ENCODE measurements around the gene PDXDC1. TPM values are rescaled to one million over a fixed set of nuclear protein-coding genes. Genes with fewer than 3 reads are reported as not detected.
"Not testable (repeated sequence)": the region's sequence is repeated elsewhere in the genome, so short reads cannot be mapped to it uniquely, and the experiment has no call there.

Gene PDXDC1
- total RNA-seq, 1 experiment from 2014 or later, result 58.4 TPM

GRCh38 chr16:15071013-15071412 is 96.2 kb downstream of the PDXDC1 start:
- H3K79me2 ChIP-seq (ENCODE audit: low read length); DNase-seq; H3K9me2 ChIP-seq (replicated peaks; ENCODE audit: insufficient read depth, low read length); H3K4me2 ChIP-seq (ENCODE audit: low read depth, low read length, poor library complexity, severe bottlenecking); H4K20me1 ChIP-seq (ENCODE audit: insufficient read depth, low read depth, low read length); H3K4me1 ChIP-seq (ENCODE audit: low read length); H3K9me3 ChIP-seq (ENCODE audit: low read length); H3K27ac ChIP-seq (ENCODE audit: low read length); H3K4me3 ChIP-seq (ENCODE audit: low read length); H2AFZ ChIP-seq (ENCODE audit: low read length); H3K27me3 ChIP-seq (ENCODE audit: low read length); H3K9ac ChIP-seq (ENCODE audit: low read length): not testable (repeated sequence)
- peaks cover 21% of the 10 kb centered on the region for H3K36me3 ChIP-seq (ENCODE audit: insufficient read depth, low read length)

GRCh38 chr16:15071916-15072769 is 97.3 kb downstream of the PDXDC1 start:
- H3K4me1 ChIP-seq (ENCODE audit: low read length); H3K4me2 ChIP-seq (ENCODE audit: low read depth, low read length, poor library complexity, severe bottlenecking); H2AFZ ChIP-seq (ENCODE audit: low read length); H3K9ac ChIP-seq (ENCODE audit: low read length); DNase-seq; H4K20me1 ChIP-seq (ENCODE audit: insufficient read depth, low read depth, low read length); H3K79me2 ChIP-seq (ENCODE audit: low read length); H3K27me3 ChIP-seq (ENCODE audit: low read length); H3K9me3 ChIP-seq (ENCODE audit: low read length); H3K9me2 ChIP-seq (replicated peaks; ENCODE audit: insufficient read depth, low read length); H3K4me3 ChIP-seq (ENCODE audit: low read length); H3K27ac ChIP-seq (ENCODE audit: low read length): not testable (repeated sequence)
- H3K36me3 ChIP-seq (ENCODE audit: insufficient read depth, low read length), result peaks cover 21% of the 10 kb centered on the region

- Histone ChIP-seq H4K20me1 (ENCODE audit: insufficient read depth, low read depth, low read length) (no peaks in the 10 kb centered on the region), H3K79me2 (ENCODE audit: low read length) (no peaks in the 10 kb centered on the region), H3K9ac (ENCODE audit: low read length) (no peak overlapping the region), H3K4me2 (ENCODE audit: low read depth, low read length, poor library complexity, severe bottlenecking) (no peak overlapping the region), H3K27me3 (ENCODE audit: low read length) (no peaks in the 10 kb centered on the region), H3K36me3 (ENCODE audit: insufficient read depth, low read length) (peaks cover 21% of the 10 kb centered on the region), H3K4me1 (ENCODE audit: low read length) (no peaks in the 10 kb centered on the region), H3K27ac (ENCODE audit: low read length) (no peak overlapping the region), H2AFZ (ENCODE audit: low read length) (no peak overlapping the region), H3K9me3 (ENCODE audit: low read length) (no peaks in the 10 kb centered on the region), H3K4me3 (ENCODE audit: low read length) (no peak overlapping the region), H3K9me2 (replicated peaks; ENCODE audit: insufficient read depth, low read length) (no peaks in the 10 kb centered on the region)
- no peak for DNase-seq
These were observed 98.3 kb downstream of the PDXDC1 start for GRCh38 chr16:15073101-15073500.

GRCh38 chr16:15076161-15076560 is 101.3 kb downstream of the PDXDC1 start:
- not testable (repeated sequence) for H3K4me1 ChIP-seq (ENCODE audit: low read length); H3K9me3 ChIP-seq (ENCODE audit: low read length); H3K9me2 ChIP-seq (replicated peaks; ENCODE audit: insufficient read depth, low read length); H3K79me2 ChIP-seq (ENCODE audit: low read length); H3K27me3 ChIP-seq (ENCODE audit: low read length); DNase-seq; H4K20me1 ChIP-seq (ENCODE audit: insufficient read depth, low read depth, low read length); H3K4me3 ChIP-seq (ENCODE audit: low read length); H3K27ac ChIP-seq (ENCODE audit: low read length); H3K9ac ChIP-seq (ENCODE audit: low read length); H2AFZ ChIP-seq (ENCODE audit: low read length); H3K4me2 ChIP-seq (ENCODE audit: low read depth, low read length, poor library complexity, severe bottlenecking)
- peaks cover 21% of the 10 kb centered on the region for H3K36me3 ChIP-seq (ENCODE audit: insufficient read depth, low read length)

- not testable (repeated sequence) for H3K4me1 ChIP-seq (ENCODE audit: low read length); DNase-seq; H4K20me1 ChIP-seq (ENCODE audit: insufficient read depth, low read depth, low read length); H3K9me2 ChIP-seq (replicated peaks; ENCODE audit: insufficient read depth, low read length); H3K79me2 ChIP-seq (ENCODE audit: low read length); H3K4me3 ChIP-seq (ENCODE audit: low read length); H3K27me3 ChIP-seq (ENCODE audit: low read length); H3K27ac ChIP-seq (ENCODE audit: low read length); H3K9me3 ChIP-seq (ENCODE audit: low read length); H3K4me2 ChIP-seq (ENCODE audit: low read depth, low read length, poor library complexity, severe bottlenecking); H3K9ac ChIP-seq (ENCODE audit: low read length); H2AFZ ChIP-seq (ENCODE audit: low read length)
- H3K36me3 ChIP-seq (ENCODE audit: insufficient read depth, low read length), result peaks cover 24% of the 10 kb centered on the region
These were observed 106.1 kb downstream of the PDXDC1 start for GRCh38 chr16:15080883-15081282.

GRCh38 chr16:15082788-15083187 is 108.0 kb downstream of the PDXDC1 start:
- not testable (repeated sequence) for H3K9me2 ChIP-seq (replicated peaks; ENCODE audit: insufficient read depth, low read length); DNase-seq; H3K27me3 ChIP-seq (ENCODE audit: low read length); H3K9me3 ChIP-seq (ENCODE audit: low read length); H3K79me2 ChIP-seq (ENCODE audit: low read length); H3K4me2 ChIP-seq (ENCODE audit: low read depth, low read length, poor library complexity, severe bottlenecking); H3K27ac ChIP-seq (ENCODE audit: low read length); H2AFZ ChIP-seq (ENCODE audit: low read length); H3K4me1 ChIP-seq (ENCODE audit: low read length); H4K20me1 ChIP-seq (ENCODE audit: insufficient read depth, low read depth, low read length); H3K4me3 ChIP-seq (ENCODE audit: low read length); H3K9ac ChIP-seq (ENCODE audit: low read length)
- H3K36me3 ChIP-seq (ENCODE audit: insufficient read depth, low read length), result peaks cover 27% of the 10 kb centered on the region

GRCh38 chr16:15090663-15091269 is 115.9 kb downstream of the PDXDC1 start:
- not testable (repeated sequence) for H3K36me3 ChIP-seq (ENCODE audit: insufficient read depth, low read length); H3K9ac ChIP-seq (ENCODE audit: low read length); H4K20me1 ChIP-seq (ENCODE audit: insufficient read depth, low read depth, low read length); H2AFZ ChIP-seq (ENCODE audit: low read length); H3K27ac ChIP-seq (ENCODE audit: low read length); H3K27me3 ChIP-seq (ENCODE audit: low read length); H3K4me2 ChIP-seq (ENCODE audit: low read depth, low read length, poor library complexity, severe bottlenecking); H3K9me3 ChIP-seq (ENCODE audit: low read length); H3K4me3 ChIP-seq (ENCODE audit: low read length); DNase-seq; H3K9me2 ChIP-seq (replicated peaks; ENCODE audit: insufficient read depth, low read length)
- H3K79me2 ChIP-seq (ENCODE audit: low read length), result peaks cover 25% of the 10 kb centered on the region
- peaks cover 12% of the 10 kb centered on the region for H3K4me1 ChIP-seq (ENCODE audit: low read length)

GRCh38 chr16:15093571-15093954 is 118.7 kb downstream of the PDXDC1 start:
- H3K36me3 ChIP-seq (ENCODE audit: insufficient read depth, low read length); H2AFZ ChIP-seq (ENCODE audit: low read length): not testable (repeated sequence)
- peak overlapping the region; percentile 81 for H3K4me3 ChIP-seq (ENCODE audit: low read length)

More at GRCh38 chr16:15093571-15093954, 118.7 kb downstream of the PDXDC1 start:
- not testable (repeated sequence) for H4K20me1 ChIP-seq (ENCODE audit: insufficient read depth, low read depth, low read length); DNase-seq; H3K9me2 ChIP-seq (replicated peaks; ENCODE audit: insufficient read depth, low read length); H3K27ac ChIP-seq (ENCODE audit: low read length); H3K27me3 ChIP-seq (ENCODE audit: low read length); H3K9me3 ChIP-seq (ENCODE audit: low read length)
- H3K4me2 ChIP-seq (ENCODE audit: low read depth, low read length, poor library complexity, severe bottlenecking), result peak overlapping the region; percentile 95
- peaks cover 25% of the 10 kb centered on the region for H3K79me2 ChIP-seq (ENCODE audit: low read length)
- peaks cover 12% of the 10 kb centered on the region for H3K4me1 ChIP-seq (ENCODE audit: low read length)
- peak overlapping the region; percentile 89 for H3K9ac ChIP-seq (ENCODE audit: low read length)

All from Karpas-422 (cell line).